ENCODE data around the gene ITPR3. TPM values are rescaled to one million over a fixed set of nuclear protein-coding genes. Genes with fewer than 3 reads are reported as not detected.

ITPR3 gene
- total RNA-seq, 1 experiment from 2014 or later: 103 TPM

DNA sequence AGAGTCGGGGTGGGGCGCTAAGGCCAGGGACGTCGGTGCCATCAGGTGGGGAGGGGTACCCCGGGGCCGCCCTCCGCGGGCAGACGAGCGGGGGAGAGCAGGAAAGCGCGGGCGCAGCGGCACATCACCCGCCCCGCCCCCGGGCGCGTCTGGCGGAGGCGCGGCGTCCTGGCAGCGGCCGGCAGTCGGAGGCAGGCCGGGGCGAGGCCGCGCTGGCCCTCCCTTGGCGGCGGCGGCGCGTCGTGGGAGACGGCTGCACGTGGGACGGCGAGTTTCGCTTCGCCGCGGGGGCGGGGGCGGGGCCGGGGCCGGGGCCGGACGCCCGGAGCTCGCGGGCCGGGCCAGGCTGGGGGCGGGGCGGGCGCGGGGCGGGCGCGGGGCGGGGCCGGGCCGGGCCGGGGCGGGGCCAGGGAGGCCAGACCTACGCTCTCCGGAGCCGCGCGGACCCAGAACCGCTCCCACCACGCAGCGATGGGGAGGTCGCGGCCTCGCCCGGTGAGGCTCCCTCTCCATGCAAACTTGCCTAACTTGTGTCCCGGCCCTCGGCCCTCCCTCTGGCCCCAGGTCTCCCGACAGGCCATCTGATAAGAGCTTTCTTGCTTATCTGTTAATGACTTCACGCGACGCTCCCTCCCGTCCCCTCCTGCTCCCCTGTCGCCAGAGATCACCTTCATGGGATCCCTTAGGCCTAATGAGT is 12.5 kb downstream of the ITPR3 start:
- no TSS peak for BruUV-seq (replicated peaks)
- H2AFZ ChIP-seq (ENCODE audit: low read depth, low read length, poor library complexity, severe bottlenecking): no peak overlapping the region

More for the DNA sequence above, 12.5 kb downstream of the ITPR3 start:
- ATAC-seq: peak; percentile 85
- peak overlapping the region; percentile 45 for H3K9ac ChIP-seq (ENCODE audit: low read length)
- ChIA-PET POLR2A (no interaction called here), RAD21 (ENCODE audit: low non-redundant PET in 1 of 2, low total read pairs in 2 of 2, uncharacterized antibody in 2 of 2, unreplicated experiment in 2 of 2) (interaction anchor here in 1 of 2 experiments (1.6 kb wide), 1 partner anchor 44 kb away, joined by 4 read pairs; no protein-coding TSS in a partner anchor), CTCF (interaction anchor here (0.9 to 2.3 kb wide), 2 partner anchors 44 to 47 kb away, joined by 3 to 8 read pairs; no protein-coding TSS in a partner anchor)
- intact Hi-C loops (cut with micrococcal nuclease): loop anchor here (5.0 kb wide), 1 partner anchor 41 kb away; no protein-coding TSS in a partner anchor
- no peaks in the 10 kb centered on the region for H3K27me3 ChIP-seq (ENCODE audit: insufficient read depth, low read length)
- H3K9me2 ChIP-seq (ENCODE audit: insufficient read depth): no peaks in the 10 kb centered on the region
- H4K20me1 ChIP-seq (ENCODE audit: insufficient read depth): peaks cover 4% of the 10 kb centered on the region; the same call in 1 of the 2 replicates
- no peaks in the 10 kb centered on the region; a peak in 1 of 4 replicates for H3K36me3 ChIP-seq (ENCODE audit: control insufficient read depth in 1 of 2, insufficient read depth in 2 of 2, low read length in 2 of 2)
- DNase-seq (ENCODE audit: low read depth, low spot score): no peak
- H3K79me2 ChIP-seq (ENCODE audit: insufficient read depth, low read length): peaks cover 92% of the 10 kb centered on the region
- peak overlapping the region; percentile 31 to 45 for H3K4me3 ChIP-seq (replicated peaks in 1 of 2; ENCODE audit: low read depth in 1 of 2, low read length in 2 of 2)
- peaks cover 18 to 29% of the 10 kb centered on the region in 2 experiments for H3K4me1 ChIP-seq (ENCODE audit: control insufficient read depth in 1 of 2, insufficient read depth in 2 of 2, low read length in 2 of 2)
- H3K9me3 ChIP-seq (ENCODE audit: control insufficient read depth in 1 of 2, insufficient read depth in 1 of 2, low read depth in 1 of 2, low read length in 2 of 2): no peaks in the 10 kb centered on the region
- peak overlapping the region; percentile 27; the same call in 1 of the 2 replicates for H3K27ac ChIP-seq (ENCODE audit: low read depth, low read length)
- TF ChIP-seq, protein P1, sequence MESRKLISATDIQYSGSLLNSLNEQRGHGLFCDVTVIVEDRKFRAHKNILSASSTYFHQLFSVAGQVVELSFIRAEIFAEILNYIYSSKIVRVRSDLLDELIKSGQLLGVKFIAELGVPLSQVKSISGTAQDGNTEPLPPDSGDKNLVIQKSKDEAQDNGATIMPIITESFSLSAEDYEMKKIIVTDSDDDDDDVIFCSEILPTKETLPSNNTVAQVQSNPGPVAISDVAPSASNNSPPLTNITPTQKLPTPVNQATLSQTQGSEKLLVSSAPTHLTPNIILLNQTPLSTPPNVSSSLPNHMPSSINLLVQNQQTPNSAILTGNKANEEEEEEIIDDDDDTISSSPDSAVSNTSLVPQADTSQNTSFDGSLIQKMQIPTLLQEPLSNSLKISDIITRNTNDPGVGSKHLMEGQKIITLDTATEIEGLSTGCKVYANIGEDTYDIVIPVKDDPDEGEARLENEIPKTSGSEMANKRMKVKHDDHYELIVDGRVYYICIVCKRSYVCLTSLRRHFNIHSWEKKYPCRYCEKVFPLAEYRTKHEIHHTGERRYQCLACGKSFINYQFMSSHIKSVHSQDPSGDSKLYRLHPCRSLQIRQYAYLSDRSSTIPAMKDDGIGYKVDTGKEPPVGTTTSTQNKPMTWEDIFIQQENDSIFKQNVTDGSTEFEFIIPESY (IDR thresholded peaks at IDR 0.05; ENCODE audit: extremely low read depth, insufficient replicate concordance, low read length): no peak
- TF ChIP-seq, protein P2, sequence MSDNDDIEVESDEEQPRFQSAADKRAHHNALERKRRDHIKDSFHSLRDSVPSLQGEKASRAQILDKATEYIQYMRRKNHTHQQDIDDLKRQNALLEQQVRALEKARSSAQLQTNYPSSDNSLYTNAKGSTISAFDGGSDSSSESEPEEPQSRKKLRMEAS (IDR thresholded peaks at IDR 0.05): peak; percentile 65; the same call in 1 of the 2 replicates
- peak overlapping the region; percentile 81 for H3K4me2 ChIP-seq (ENCODE audit: low read length)
